ENCODE results near the gene PEDS1. TPM values are rescaled to one million over a fixed set of nuclear protein-coding genes. Genes with fewer than 3 reads are reported as not detected.

The PEDS1 gene
- total and polyA plus RNA-seq, 10 of the 15 experiments (the other 5 are each of a cell fraction or from before 2014, with no cell fraction given): 1.7 to 25.6 (median 16.8) TPM

DNA sequence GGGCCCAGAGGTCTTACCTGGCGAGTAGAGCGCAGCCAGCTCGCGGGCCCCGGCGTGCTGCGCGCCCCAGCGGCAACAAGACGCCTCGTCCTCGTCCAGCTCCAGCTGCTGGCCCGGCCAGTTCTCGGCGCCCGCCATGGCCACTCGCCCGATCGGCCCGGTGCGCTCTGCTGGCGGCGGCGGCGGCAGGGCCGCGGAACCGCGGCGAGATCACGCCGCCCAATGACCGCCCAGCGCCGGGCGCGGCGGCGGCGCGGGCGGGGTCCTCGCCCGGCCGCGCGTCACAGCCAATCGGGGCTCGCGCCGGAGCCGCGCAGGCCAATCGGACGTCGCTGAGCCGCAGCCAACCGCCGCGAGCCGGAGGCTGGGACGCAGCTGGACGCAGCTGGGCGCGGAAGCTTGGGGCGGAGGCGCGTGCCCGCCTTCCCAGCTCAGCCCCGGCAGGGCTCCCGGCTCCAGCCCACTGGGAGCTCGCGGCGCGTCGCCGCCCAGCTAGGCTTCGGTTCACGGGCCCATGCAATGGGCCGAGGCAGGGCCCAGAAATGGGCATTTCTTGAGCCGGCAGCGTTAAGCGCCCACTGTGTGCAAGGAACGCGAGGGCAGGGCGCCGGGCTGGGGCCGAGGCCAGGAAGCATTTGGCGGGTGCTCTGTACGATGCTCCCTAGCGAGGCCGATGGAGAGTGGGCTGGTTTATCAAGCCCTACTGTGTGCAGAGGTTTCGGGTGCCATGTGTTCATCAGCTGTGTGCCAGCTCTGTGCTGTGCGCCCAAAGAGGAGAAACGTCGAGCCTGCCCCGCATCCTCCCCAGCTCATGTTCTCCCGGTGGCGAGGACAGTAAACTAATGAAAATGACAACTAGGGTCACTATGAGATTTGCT lies at the start of gene PEDS1 (continued):
- TF ChIP-seq FOS (IDR thresholded peaks at IDR 0.05; ENCODE audit: borderline replicate concordance, extremely low read depth, insufficient read length) (peak; percentile 50), YBX1 (IDR thresholded peaks at IDR 0.05) (no peak), ZNF217 (IDR thresholded peaks at IDR 0.05) (no peak), GATAD2B (conservative IDR thresholded peaks at IDR 0.05; ENCODE audit: low read depth) (peak; percentile 82), POU2F2 (IDR thresholded peaks at IDR 0.05; ENCODE audit: borderline replicate concordance, low read depth, low read length) (0 out of 3 replicates have a peak, but pooled peaks have one; percentile 3), TCF3 (IDR thresholded peaks at IDR 0.05; ENCODE audit: borderline replicate concordance, insufficient read depth, low read depth, low read length) (peak; percentile 98), LARP7 (IDR thresholded peaks at IDR 0.05) (peak; percentile 85), JUNB (IDR thresholded peaks at IDR 0.05) (no peak), HDGF (IDR thresholded peaks at IDR 0.05) (no peak)
- TF ChIP-seq, protein P1, sequence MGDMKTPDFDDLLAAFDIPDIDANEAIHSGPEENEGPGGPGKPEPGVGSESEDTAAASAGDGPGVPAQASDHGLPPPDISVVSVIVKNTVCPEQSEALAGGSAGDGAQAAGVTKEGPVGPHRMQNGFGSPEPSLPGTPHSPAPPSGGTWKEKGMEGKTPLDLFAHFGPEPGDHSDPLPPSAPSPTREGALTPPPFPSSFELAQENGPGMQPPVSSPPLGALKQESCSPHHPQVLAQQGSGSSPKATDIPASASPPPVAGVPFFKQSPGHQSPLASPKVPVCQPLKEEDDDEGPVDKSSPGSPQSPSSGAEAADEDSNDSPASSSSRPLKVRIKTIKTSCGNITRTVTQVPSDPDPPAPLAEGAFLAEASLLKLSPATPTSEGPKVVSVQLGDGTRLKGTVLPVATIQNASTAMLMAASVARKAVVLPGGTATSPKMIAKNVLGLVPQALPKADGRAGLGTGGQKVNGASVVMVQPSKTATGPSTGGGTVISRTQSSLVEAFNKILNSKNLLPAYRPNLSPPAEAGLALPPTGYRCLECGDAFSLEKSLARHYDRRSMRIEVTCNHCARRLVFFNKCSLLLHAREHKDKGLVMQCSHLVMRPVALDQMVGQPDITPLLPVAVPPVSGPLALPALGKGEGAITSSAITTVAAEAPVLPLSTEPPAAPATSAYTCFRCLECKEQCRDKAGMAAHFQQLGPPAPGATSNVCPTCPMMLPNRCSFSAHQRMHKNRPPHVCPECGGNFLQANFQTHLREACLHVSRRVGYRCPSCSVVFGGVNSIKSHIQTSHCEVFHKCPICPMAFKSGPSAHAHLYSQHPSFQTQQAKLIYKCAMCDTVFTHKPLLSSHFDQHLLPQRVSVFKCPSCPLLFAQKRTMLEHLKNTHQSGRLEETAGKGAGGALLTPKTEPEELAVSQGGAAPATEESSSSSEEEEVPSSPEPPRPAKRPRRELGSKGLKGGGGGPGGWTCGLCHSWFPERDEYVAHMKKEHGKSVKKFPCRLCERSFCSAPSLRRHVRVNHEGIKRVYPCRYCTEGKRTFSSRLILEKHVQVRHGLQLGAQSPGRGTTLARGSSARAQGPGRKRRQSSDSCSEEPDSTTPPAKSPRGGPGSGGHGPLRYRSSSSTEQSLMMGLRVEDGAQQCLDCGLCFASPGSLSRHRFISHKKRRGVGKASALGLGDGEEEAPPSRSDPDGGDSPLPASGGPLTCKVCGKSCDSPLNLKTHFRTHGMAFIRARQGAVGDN (IDR thresholded peaks at IDR 0.05): peak; percentile 92
- TF ChIP-seq, protein P2, sequence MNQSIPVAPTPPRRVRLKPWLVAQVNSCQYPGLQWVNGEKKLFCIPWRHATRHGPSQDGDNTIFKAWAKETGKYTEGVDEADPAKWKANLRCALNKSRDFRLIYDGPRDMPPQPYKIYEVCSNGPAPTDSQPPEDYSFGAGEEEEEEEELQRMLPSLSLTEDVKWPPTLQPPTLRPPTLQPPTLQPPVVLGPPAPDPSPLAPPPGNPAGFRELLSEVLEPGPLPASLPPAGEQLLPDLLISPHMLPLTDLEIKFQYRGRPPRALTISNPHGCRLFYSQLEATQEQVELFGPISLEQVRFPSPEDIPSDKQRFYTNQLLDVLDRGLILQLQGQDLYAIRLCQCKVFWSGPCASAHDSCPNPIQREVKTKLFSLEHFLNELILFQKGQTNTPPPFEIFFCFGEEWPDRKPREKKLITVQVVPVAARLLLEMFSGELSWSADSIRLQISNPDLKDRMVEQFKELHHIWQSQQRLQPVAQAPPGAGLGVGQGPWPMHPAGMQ (IDR thresholded peaks at IDR 0.05; ENCODE audit: borderline replicate concordance): no peak

All from GM12878 (cell line).